ENCODE measurements around the gene MAML1. TPM values are rescaled to one million over a fixed set of nuclear protein-coding genes. Genes with fewer than 3 reads are reported as not detected.

The MAML1 gene
- total and polyA plus RNA-seq, 2 donors (not counting 1 experiment from before 2014, with no cell fraction given): 12.0 to 50.6 TPM

GRCh38 chr5:179812135-179812825 lies 79.7 kb downstream of the MAML1 start:
- TF ChIP-seq CTCF (IDR thresholded peaks at IDR 0.05): no peak
- TF ChIP-seq EZH2 (IDR thresholded peaks at IDR 0.05; ENCODE audit: borderline replicate concordance, insufficient read depth, low read depth, low read length, poor library complexity, severe bottlenecking): no peak
- Histone ChIP-seq H2AFZ (ENCODE audit: insufficient read depth, low read depth, low read length, poor library complexity, severe bottlenecking) (no peak overlapping the region), H4K20me1 (ENCODE audit: control insufficient read depth, insufficient read depth, low read length, poor library complexity, severe bottlenecking) (no peaks in the 10 kb centered on the region), H3K79me2 (ENCODE audit: control insufficient read depth, insufficient read depth, low read length) (peaks cover 2% of the 10 kb centered on the region), H3K36me3 (replicated peaks in 1 of 2; ENCODE audit: control extremely low read depth in 1 of 2, control insufficient read depth in 1 of 2, extremely low read depth in 1 of 2, insufficient read depth in 2 of 2, low read length in 1 of 2) (peaks cover 0 to 11% of the 10 kb centered on the region in 2 experiments), H3K27ac (ENCODE audit: low read length in 2 of 2) (no peak overlapping the region), H3K4me1 (ENCODE audit: control insufficient read depth in 2 of 2, insufficient read depth in 2 of 2, low read length in 2 of 2) (peaks cover 7% of the 10 kb centered on the region in 2 donors), H3K27me3 (replicated peaks in 1 of 4; ENCODE audit: control extremely low read depth in 1 of 4, control insufficient read depth in 3 of 4, insufficient read depth in 4 of 4, low read length in 3 of 4) (peaks cover 0 to 4% (median 0%) of the 10 kb centered on the region in 4 experiments), H3K4me2 (replicated peaks; ENCODE audit: low read depth, low read length, poor library complexity, severe bottlenecking) (no peak overlapping the region), H3K9ac (ENCODE audit: low read length) (no peak overlapping the region), H3K9me3 (ENCODE audit: control extremely low read depth in 1 of 3, control insufficient read depth in 2 of 3, insufficient read depth in 1 of 3, low read length in 2 of 3) (peaks cover 0 to 10% (median 0%) of the 10 kb centered on the region in 3 donors), H3K4me3 (ENCODE audit: control extremely low read depth in 1 of 5, extremely low read depth in 1 of 5, insufficient read depth in 1 of 5, low read depth in 2 of 5, low read length in 4 of 5) (no peak overlapping the region)
- WGBS (ENCODE audit: insufficient coverage): 99% methylated on average over 27 of the region's 27 CpGs
- no peak for ATAC-seq (ENCODE audit: low read depth)
- Mint-ChIP-seq H3K27me3 (no peaks in the 10 kb centered on the region), H3K27ac (no peak overlapping the region), H3K4me3 (no peak overlapping the region), H3K9me3 (ENCODE audit: insufficient read depth) (no peaks in the 10 kb centered on the region), H3K4me1 (peaks cover 11% of the 10 kb centered on the region)
- no peak for DNase-seq
- intact Hi-C loops (cut with micrococcal nuclease): no loop called here
- ChIA-PET CTCF (interaction anchor here (1.3 to 3.4 kb wide), 2 partner anchors 10 to 159 kb away, joined by 3 to 17 read pairs; no protein-coding TSS in a partner anchor), POLR2A (no interaction called here)

GRCh38 chr5:179812997-179813607 lies 80.5 kb downstream of the MAML1 start:
- Histone ChIP-seq H3K4me3 (ENCODE audit: control extremely low read depth in 1 of 5, extremely low read depth in 1 of 5, insufficient read depth in 1 of 5, low read depth in 2 of 5, low read length in 4 of 5) (no peak overlapping the region), H3K9me3 (ENCODE audit: control extremely low read depth in 1 of 3, control insufficient read depth in 2 of 3, insufficient read depth in 1 of 3, low read length in 2 of 3) (peaks cover 0 to 10% (median 0%) of the 10 kb centered on the region in 3 donors), H3K9ac (ENCODE audit: low read length) (no peak overlapping the region), H3K4me1 (ENCODE audit: control insufficient read depth in 2 of 2, insufficient read depth in 2 of 2, low read length in 2 of 2) (peaks cover 13 to 15% of the 10 kb centered on the region in 2 donors), H3K79me2 (ENCODE audit: control insufficient read depth, insufficient read depth, low read length) (peaks cover 6% of the 10 kb centered on the region), H3K4me2 (replicated peaks; ENCODE audit: low read depth, low read length, poor library complexity, severe bottlenecking) (no peak overlapping the region), H3K27me3 (replicated peaks in 1 of 4; ENCODE audit: control extremely low read depth in 1 of 4, control insufficient read depth in 3 of 4, insufficient read depth in 4 of 4, low read length in 3 of 4) (peaks cover 0 to 6% (median 0%) of the 10 kb centered on the region in 4 experiments), H3K27ac (ENCODE audit: low read length in 2 of 2) (no peak overlapping the region), H2AFZ (ENCODE audit: insufficient read depth, low read depth, low read length, poor library complexity, severe bottlenecking) (no peak overlapping the region), H4K20me1 (ENCODE audit: control insufficient read depth, insufficient read depth, low read length, poor library complexity, severe bottlenecking) (no peaks in the 10 kb centered on the region), H3K36me3 (replicated peaks in 1 of 2; ENCODE audit: control extremely low read depth in 1 of 2, control insufficient read depth in 1 of 2, extremely low read depth in 1 of 2, insufficient read depth in 2 of 2, low read length in 1 of 2) (peaks cover 0 to 11% of the 10 kb centered on the region in 2 experiments)
- WGBS (ENCODE audit: insufficient coverage): 97% methylated on average over 3 of the region's 5 CpGs
- no peak for TF ChIP-seq EZH2 (IDR thresholded peaks at IDR 0.05; ENCODE audit: borderline replicate concordance, insufficient read depth, low read depth, low read length, poor library complexity, severe bottlenecking)
- no peak for TF ChIP-seq CTCF (IDR thresholded peaks at IDR 0.05)
- H3K4me1 Mint-ChIP-seq: peaks cover 17% of the 10 kb centered on the region
- intact Hi-C loops (cut with micrococcal nuclease): no loop called here
- ChIA-PET CTCF (interaction anchor here (0.6 to 3.4 kb wide), 6 partner anchors 11 to 158 kb away, joined by 3 to 17 read pairs (median 3); no protein-coding TSS in a partner anchor), POLR2A (no interaction called here)
- H3K4me3 Mint-ChIP-seq: no peak overlapping the region
- no peaks in the 10 kb centered on the region for H3K27me3 Mint-ChIP-seq
- no peak for DNase-seq
- H3K27ac Mint-ChIP-seq: no peak overlapping the region
- no peaks in the 10 kb centered on the region for H3K9me3 Mint-ChIP-seq (ENCODE audit: insufficient read depth)
- ATAC-seq (ENCODE audit: low read depth): no peak

All from B cell (primary cell).